CD4-positive, alpha-beta T cell treated with Interleukin-4 for 4 hours (primary cell): ENCODE data around the gene PRKCH.

Experiments
- DNase-seq: peaks from one replicate; pipeline ENCODE4 v3.0.0-alpha.2; 2020

PRKCH gene

DNA sequence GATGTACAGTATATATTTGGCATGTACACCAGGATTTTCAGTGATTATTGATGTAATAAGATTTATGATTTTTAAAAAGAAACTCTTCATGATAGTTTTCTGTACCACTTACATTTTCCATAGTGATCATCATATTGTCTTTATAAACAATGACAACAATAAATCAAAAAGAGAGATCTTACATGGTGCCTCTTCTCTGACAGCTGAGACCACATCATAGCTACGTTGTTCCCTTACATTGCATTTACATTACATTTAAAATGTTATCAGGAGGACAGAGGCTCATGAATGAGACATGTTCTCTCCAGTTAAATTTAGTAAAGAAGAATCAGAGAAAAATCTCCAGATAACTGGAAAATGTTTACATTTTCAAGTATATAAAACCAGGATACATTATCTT, 112.4 kb downstream of the PRKCH start:
- no peak for DNase-seq

- no peak for DNase-seq
Observed at GRCh38 chr14:61434311-61434710, 112.9 kb downstream of the PRKCH start.

- no peak for DNase-seq
Observed at GRCh38 chr14:61435563-61436337, 114.4 kb downstream of the PRKCH start.

DNA sequence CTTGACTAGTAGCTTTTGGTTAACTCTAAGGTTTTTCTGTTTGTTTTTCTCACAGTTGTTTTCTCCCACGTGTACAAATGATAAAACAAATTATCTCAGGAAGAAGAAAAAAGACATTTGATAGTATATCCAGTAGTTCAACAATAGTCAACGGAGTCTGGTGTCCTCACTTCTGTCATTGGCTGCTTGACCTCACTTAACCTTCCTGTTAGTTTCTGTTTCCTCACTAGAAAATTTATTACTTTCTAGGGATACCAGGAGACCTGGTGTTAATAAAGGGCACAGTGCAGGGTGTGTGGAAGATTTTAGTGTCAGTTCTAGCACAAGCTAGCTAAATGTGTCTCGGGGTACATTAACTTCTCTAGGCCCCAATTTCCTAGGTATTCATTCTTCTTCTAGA, 116.0 kb downstream of the PRKCH start:
- no peak for DNase-seq

DNA sequence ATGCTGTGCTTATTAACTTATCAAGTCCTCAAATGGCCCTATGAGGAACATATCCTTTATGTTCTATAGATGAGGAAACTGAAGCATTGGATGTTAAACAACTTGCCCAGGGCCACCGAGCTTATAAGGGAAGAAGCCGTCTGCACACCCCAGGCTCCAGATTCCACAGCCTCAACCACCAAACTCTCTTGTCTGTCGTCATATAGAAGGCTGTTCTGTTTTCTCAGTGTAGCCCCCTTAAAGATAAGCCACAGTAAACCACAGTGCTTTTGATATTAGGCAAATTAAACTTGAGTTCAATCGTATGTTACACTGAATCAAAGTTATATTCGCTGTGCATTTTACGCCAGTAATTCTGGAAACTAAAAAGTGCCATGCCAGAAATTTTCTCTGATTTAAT, 116.7 kb downstream of the PRKCH start:
- DNase-seq = no peak

DNA sequence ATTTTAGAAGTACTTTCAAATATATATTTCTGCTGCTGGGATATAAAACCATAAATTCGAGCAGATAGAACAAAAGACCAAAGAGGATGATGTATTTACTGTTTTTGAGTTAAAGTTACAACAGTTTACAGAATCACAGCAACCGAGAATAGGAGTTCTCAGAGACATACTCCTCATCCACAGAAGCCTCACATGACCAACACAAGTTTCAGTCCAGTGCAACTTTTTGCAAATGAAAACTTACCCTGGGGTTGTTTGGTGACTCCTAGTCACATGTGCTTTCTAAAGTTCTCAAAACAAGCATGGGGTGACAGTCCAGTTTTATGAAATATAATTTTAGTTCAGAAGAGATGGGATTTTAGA, 117.1 kb downstream of the PRKCH start:
- no peak for DNase-seq

GRCh38 chr14:61438860-61439765, 117.7 kb downstream of the PRKCH start:
- DNase-seq = peak; percentile 37

- no peak for DNase-seq
Observed at GRCh38 chr14:61439779-61440418, 118.5 kb downstream of the PRKCH start.

- DNase-seq = no peak
Observed at GRCh38 chr14:61443481-61443880, 122.1 kb downstream of the PRKCH start.

- peak; percentile 75 for DNase-seq
Observed at GRCh38 chr14:61444215-61444768, 122.9 kb downstream of the PRKCH start.

GRCh38 chr14:61451491-61451890, 130.1 kb downstream of the PRKCH start:
- no peak for DNase-seq

DNA sequence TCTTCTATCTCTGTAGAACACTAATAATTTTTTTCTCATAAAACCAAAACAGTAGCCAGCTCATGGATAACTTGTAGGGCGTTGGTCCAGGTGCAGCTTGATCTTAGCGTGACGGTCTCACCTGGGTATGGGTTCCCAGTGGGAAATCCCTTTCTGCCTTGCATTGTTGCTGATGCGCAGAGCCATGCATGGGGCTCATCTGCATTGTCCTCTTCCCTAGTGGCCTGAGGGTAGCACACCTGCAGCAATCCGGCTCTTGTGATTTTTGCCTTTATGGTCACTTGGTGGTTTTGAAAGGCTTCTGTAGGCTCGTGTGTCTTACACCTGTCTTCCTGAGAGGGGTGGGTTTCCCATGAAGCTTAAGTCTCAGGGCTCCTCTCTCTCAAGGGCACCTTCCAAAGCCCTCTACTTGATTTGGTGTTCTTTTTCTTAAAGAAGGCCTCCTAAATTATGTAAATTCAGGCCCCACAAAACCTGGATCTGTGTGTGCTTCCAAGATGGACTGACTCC, 130.6 kb downstream of the PRKCH start:
- DNase-seq = no peak

DNA sequence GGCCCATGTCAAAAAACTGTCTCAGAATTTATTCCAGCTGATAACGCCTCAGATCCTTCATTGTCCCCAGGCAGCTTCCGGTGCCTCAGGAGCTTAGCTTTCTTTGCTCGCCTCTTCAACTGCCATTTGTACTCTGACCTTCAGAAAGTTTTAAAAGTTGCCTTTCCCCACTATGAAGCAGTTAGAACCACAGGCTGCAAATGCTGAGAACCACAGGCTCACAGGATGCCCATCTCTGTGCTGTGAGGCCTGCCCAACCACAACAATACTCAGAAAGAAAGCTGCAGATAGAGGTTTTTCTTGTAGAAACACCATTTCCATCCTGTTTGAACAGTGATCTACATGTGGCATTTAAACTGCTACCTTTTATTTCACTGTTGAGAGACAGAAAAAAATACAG, 131.1 kb downstream of the PRKCH start:
- DNase-seq = peak; percentile 81

GRCh38 chr14:61453103-61453767, 131.9 kb downstream of the PRKCH start:
- DNase-seq = no peak

DNA sequence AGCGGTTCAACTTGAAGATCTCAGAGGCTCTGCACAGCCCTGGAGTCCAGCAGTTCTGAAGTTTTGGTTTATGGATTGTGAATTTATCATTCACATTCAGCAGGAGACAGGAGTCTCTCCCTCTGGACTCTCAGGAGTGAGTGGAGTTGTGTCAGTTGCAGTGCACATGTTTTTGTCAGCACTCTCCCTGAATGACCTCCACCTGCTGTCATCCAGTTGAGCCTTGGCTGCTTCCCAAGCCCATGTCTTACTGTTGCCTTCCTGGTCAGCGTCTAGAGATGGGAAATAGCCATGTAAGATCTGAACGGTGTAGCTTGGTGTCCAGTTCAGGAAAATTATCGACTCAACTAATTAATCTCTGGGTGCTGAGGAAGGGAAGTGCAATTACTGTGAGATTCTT, 133.2 kb downstream of the PRKCH start:
- no peak for DNase-seq

DNA sequence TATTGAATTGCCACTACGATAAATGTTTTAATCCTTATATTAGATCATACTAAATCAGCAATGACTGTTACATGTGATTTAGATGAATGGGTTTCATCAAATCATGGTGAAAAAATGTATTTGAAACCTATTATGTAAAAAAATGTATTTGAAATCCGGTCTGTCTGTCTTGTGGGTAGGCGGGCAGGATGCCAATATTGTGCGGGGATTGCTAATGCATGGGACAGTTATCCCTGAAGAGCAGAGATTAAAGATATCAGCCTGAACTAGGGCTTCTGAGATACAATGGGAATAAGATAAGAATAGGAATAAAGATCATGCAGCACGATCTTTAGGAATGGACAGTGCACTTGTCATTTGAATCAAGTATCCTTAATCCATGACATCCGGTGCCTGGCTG, 134.0 kb downstream of the PRKCH start:
- no peak for DNase-seq

DNA sequence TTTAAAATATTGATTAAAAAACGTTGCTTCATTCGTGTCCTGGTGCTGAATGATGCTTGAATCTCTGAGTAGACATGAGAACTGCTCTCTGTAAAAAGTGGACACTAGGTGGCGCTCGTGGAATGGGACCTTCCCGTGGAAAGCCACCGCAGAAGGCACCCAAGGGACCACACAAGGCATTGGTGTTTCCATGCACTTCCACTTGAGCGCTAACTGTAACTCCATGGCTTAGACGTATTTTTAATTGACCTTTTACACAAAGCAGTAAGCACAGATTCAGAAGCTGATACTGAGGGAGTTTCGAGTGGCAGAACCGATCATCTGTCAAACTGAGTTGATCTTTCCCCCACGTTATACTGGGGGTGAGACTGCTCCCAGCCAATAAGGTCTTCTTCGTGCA, 135.3 kb downstream of the PRKCH start:
- peak; percentile 83 for DNase-seq

- DNase-seq = no peak
Observed at GRCh38 chr14:61458766-61459165, 137.4 kb downstream of the PRKCH start.

- DNase-seq = no peak
Observed at GRCh38 chr14:61459229-61459628, 137.8 kb downstream of the PRKCH start.

GRCh38 chr14:61460063-61460462, 138.7 kb downstream of the PRKCH start:
- DNase-seq = no peak

GRCh38 chr14:61460718-61461611, 139.6 kb downstream of the PRKCH start:
- peak; percentile 73 for DNase-seq
